OCI-LY7 (cell line): ENCODE measurements around the gene RNF157. TPM values are rescaled to one million over a fixed set of nuclear protein-coding genes. Genes with fewer than 3 reads are reported as not detected.

Experiments
- BruUV-seq: library from RNA; stranded (reverse); fragments of 400-500 nt; replicated peaks from 2 replicates; lab custom pipeline; 2021; lab: Mats Ljungman, UMichigan
- CTCF ChIA-PET: fragments of 300-600 bp; sonication (Branson Sonifier 250); formaldehyde crosslinking; loops from one replicate; lab custom pipeline; 2022; ENCODE audit warnings: antibody characterized with exemption; ENCODE audit not compliant: unreplicated experiment; lab: Charles Lee
- POLR2A ChIA-PET: fragments of 300-600 bp; sonication (Branson Sonifier 250); formaldehyde crosslinking; loops from one replicate; lab custom pipeline; 2022; ENCODE audit warnings: antibody characterized with exemption; lab: Charles Lee
- DNase-seq: peaks from one replicate; pipeline ENCODE4 v3.0.0-alpha.2; 2015; ENCODE audit warnings: low spot score
- H2AFZ ChIP-seq: fragments of 200-600 bp; sonication (generic), shearing (Covaris generic); 2 replicates; pipeline ENCODE4 v1.6.1; 2014; ENCODE audit warnings: mild to moderate bottlenecking, antibody characterized with exemption, low read length, moderate library complexity
- H3K27ac ChIP-seq: fragments of 200-600 bp; sonication (generic); 2 replicates; pipeline ENCODE4 v1.5.1; 2014; ENCODE audit warnings: mixed run types, low read depth, mild to moderate bottlenecking, moderate library complexity, low read length, inconsistent platforms; ENCODE audit not compliant: poor library complexity, severe bottlenecking
- H3K36me3 ChIP-seq: fragments of 200-600 bp; sonication (generic); 2 replicates; pipeline ENCODE4 v1.6.1; 2014; ENCODE audit warnings: mild to moderate bottlenecking, antibody characterized with exemption, low read length, moderate library complexity, mixed read lengths; ENCODE audit not compliant: insufficient read depth
- H3K4me1 ChIP-seq: fragments of 200-600 bp; sonication (generic); 2 replicates; pipeline ENCODE4 v1.5.1; 2014; ENCODE audit warnings: mild to moderate bottlenecking, low read length; ENCODE audit not compliant: insufficient read depth, poor library complexity, severe bottlenecking
- H3K4me2 ChIP-seq: fragments of 200-600 bp; sonication (generic); 2 replicates; pipeline ENCODE4 v1.6.1; 2014; ENCODE audit warnings: mild to moderate bottlenecking, low read length
- H3K4me3 ChIP-seq: fragments of 200-600 bp; sonication (generic); 2 replicates; pipeline ENCODE4 v1.5.1; 2014; ENCODE audit warnings: mild to moderate bottlenecking, low read depth, low read length; ENCODE audit not compliant: poor library complexity, severe bottlenecking
- H3K79me2 ChIP-seq: fragments of 200-600 bp; sonication (generic); 2 replicates; pipeline ENCODE4 v1.6.1; 2016; ENCODE audit warnings: low read depth, mild to moderate bottlenecking, low read length, moderate library complexity, mixed read lengths; ENCODE audit not compliant: insufficient read depth
- H3K9me2 ChIP-seq: fragments of 200-600 bp; sonication (generic); 2 replicates; pipeline ENCODE4 v1.6.1; 2016; ENCODE audit warnings: mild to moderate bottlenecking, low read length, mixed read lengths; ENCODE audit not compliant: insufficient read depth
- H3K9me3 ChIP-seq: fragments of 200-600 bp; sonication (generic); 2 replicates; pipeline ENCODE4 v1.6.1; 2014; ENCODE audit warnings: mild to moderate bottlenecking, mixed run types, low read length, mixed read lengths
- H4K20me1 ChIP-seq: fragments of 200-600 bp; sonication (generic); 2 replicates; pipeline ENCODE4 v1.6.1; 2014; ENCODE audit warnings: mild to moderate bottlenecking, antibody characterized with exemption, low read length, moderate library complexity, mixed read lengths; ENCODE audit not compliant: insufficient read depth
- CTCF ChIP-seq: fragments of 200-600 bp; sonication (generic); conservative IDR thresholded peaks from 2 replicates; pipeline ENCODE4 v1.5.1; 2014; ENCODE audit warnings: mild to moderate bottlenecking, antibody characterized with exemption, low read length, moderate library complexity, mixed read lengths
- EZH2phosphoT487 ChIP-seq: fragments of 200-600 bp; sonication (generic); IDR thresholded peaks from 2 replicates; pipeline ENCODE4 v1.6.1; 2018; ENCODE audit warnings: low read depth, borderline replicate concordance, mild to moderate bottlenecking, mixed run types, antibody characterized with exemption, low read length, moderate library complexity, mixed read lengths
- intact Hi-C: fragments of 100-400 bp; cut with micrococcal nuclease; formaldehyde crosslinking; loops from one replicate; pipeline ENCODE4 v1.10.0; 2022; ENCODE audit not compliant: unreplicated experiment
- total RNA-seq, 2 experiments: library from RNA; depleted of rRNA in 1 of 2; stranded (reverse); fragments of >200 nt in 1 of 2; shearing (Covaris generic) in 1 of 2; gene quantifications; 2 replicates each; pipeline ENCODE4 v1.2.3, GENCODE V29; 2014 to 2022

The RNF157 gene
- total RNA-seq, 2 experiments from 2014 or later: 0.28 to 1.3 TPM

GRCh38 chr17:76130473-76130872, 109.8 kb downstream of the RNF157 start:
- Histone ChIP-seq H2AFZ (no peak overlapping the region), H3K36me3 (no peaks in the 10 kb centered on the region), H3K9me2 (no peaks in the 10 kb centered on the region), H3K4me1 (peaks cover 19% of the 10 kb centered on the region), H3K27ac (no peak overlapping the region), H3K4me3 (no peak overlapping the region), H3K4me2 (no peak overlapping the region), H3K79me2 (no peaks in the 10 kb centered on the region), H4K20me1 (no peaks in the 10 kb centered on the region), H3K9me3 (no peaks in the 10 kb centered on the region)
- ChIA-PET POLR2A (interaction anchor here (0.9 kb wide), 1 partner anchor 133 kb away, joined by 4 read pairs; no protein-coding TSS in a partner anchor), CTCF (interaction anchor here (0.6 kb wide), 1 partner anchor 18 kb away, joined by 3 read pairs; no protein-coding TSS in a partner anchor)
- BruUV-seq: no TSS peak
- DNase-seq: no peak
- intact Hi-C loops: no loop called here
- TF ChIP-seq EZH2phosphoT487 (no peak), CTCF (no peak)

- Histone ChIP-seq H3K4me3 (no peak overlapping the region), H3K4me1 (peaks cover 13% of the 10 kb centered on the region), H3K79me2 (no peaks in the 10 kb centered on the region), H4K20me1 (no peaks in the 10 kb centered on the region), H3K9me2 (no peaks in the 10 kb centered on the region), H3K27ac (no peak overlapping the region), H3K9me3 (no peaks in the 10 kb centered on the region), H3K36me3 (no peaks in the 10 kb centered on the region), H3K4me2 (no peak overlapping the region), H2AFZ (no peak overlapping the region)
- BruUV-seq: no TSS peak
- CTCF ChIA-PET: interaction anchor here (1.1 to 1.6 kb wide), 3 partner anchors 27 to 173 kb away, joined by 3 to 8 read pairs (median 3); no protein-coding TSS in a partner anchor
- no peak for DNase-seq
- intact Hi-C loops: no loop called here
- no peak for TF ChIP-seq EZH2phosphoT487
- no peak for TF ChIP-seq CTCF
- POLR2A ChIA-PET: interaction anchor here (0.6 to 2.9 kb wide), 5 partner anchors 24 to 121 kb away, joined by 3 to 9 read pairs (median 5); no protein-coding TSS in a partner anchor
These were observed 114.4 kb downstream of the RNF157 start for GRCh38 chr17:76125922-76126321.

GRCh38 chr17:76125391-76125675, 115.0 kb downstream of the RNF157 start:
- Histone ChIP-seq H4K20me1 (no peaks in the 10 kb centered on the region), H3K4me1 (peaks cover 19% of the 10 kb centered on the region), H3K27ac (no peak overlapping the region), H3K4me2 (no peak overlapping the region), H3K79me2 (no peaks in the 10 kb centered on the region), H3K9me2 (no peaks in the 10 kb centered on the region), H3K4me3 (no peak overlapping the region), H3K9me3 (no peaks in the 10 kb centered on the region), H2AFZ (no peak overlapping the region), H3K36me3 (no peaks in the 10 kb centered on the region)
- POLR2A ChIA-PET: interaction anchor here (1.0 to 2.9 kb wide), 4 partner anchors 51 to 66 kb away, joined by 3 to 9 read pairs (median 4); no protein-coding TSS in a partner anchor
- no peak for DNase-seq
- no TSS peak for BruUV-seq
- CTCF ChIA-PET: interaction anchor here (1.3 kb wide), 1 partner anchor 28 kb away, joined by 3 read pairs; no protein-coding TSS in a partner anchor
- TF ChIP-seq EZH2phosphoT487: no peak
- peak; percentile 2; the same call in 1 of the 2 replicates for TF ChIP-seq CTCF
- intact Hi-C loops: no loop called here
